HEK293T (cell line): ENCODE data around the gene KIF5C.

Experiments
- ARNT ChIP-seq: fragments of 450-650 bp; IDR thresholded peaks from 2 replicates; pipeline ENCODE4 v1.6.1; 2017; ENCODE audit warnings: mild to moderate bottlenecking
- BHLHE40 ChIP-seq: fragments of 450-650 bp; IDR thresholded peaks from 2 replicates; pipeline ENCODE4 v1.6.1; 2016; ENCODE audit warnings: mild to moderate bottlenecking, moderate library complexity, borderline replicate concordance
- FOXM1 ChIP-seq: fragments of 450-650 bp; IDR thresholded peaks from 2 replicates; pipeline ENCODE4 v1.6.1; 2017; ENCODE audit warnings: mild to moderate bottlenecking, borderline replicate concordance
- L3MBTL2 ChIP-seq: fragments of 450-650 bp; conservative IDR thresholded peaks from 2 replicates; pipeline ENCODE4 v1.6.1; 2016; ENCODE audit warnings: mild to moderate bottlenecking
- SP1 ChIP-seq: fragments of 450-650 bp; IDR thresholded peaks from 2 replicates; pipeline ENCODE4 v1.6.1; 2017
- SUZ12 ChIP-seq: fragments of 450-650 bp; IDR thresholded peaks from 2 replicates; pipeline ENCODE4 v1.6.1; 2016; ENCODE audit warnings: mild to moderate bottlenecking
- TARDBP ChIP-seq: fragments of 450-650 bp; IDR thresholded peaks from 2 replicates; pipeline ENCODE4 v1.6.1; 2016
- ZNF384 ChIP-seq: fragments of 450-650 bp; IDR thresholded peaks from 2 replicates; pipeline ENCODE4 v1.6.1; 2016

GRCh38 chr2:148875387-148876051, 492 bp downstream of the KIF5C start:
- TF ChIP-seq ARNT (no peak), SP1 (no peak), ZNF384 (no peak), SUZ12 (no peak), L3MBTL2 (no peak), TARDBP (no peak), FOXM1 (no peak), BHLHE40 (no peak)
